Measurements from ENCODE around the gene ZNF747. TPM values are rescaled to one million over a fixed set of nuclear protein-coding genes. Genes with fewer than 3 reads are reported as not detected.

The ZNF747 gene
- total RNA-seq, 1 donor from 2014 or later = 8.0 TPM

GRCh38 chr16:30491744-30492308, 42.8 kb downstream of the ZNF747 start:
- no peak for ATAC-seq (ENCODE audit: poor library complexity)
- DNase-seq = no peak
- intact Hi-C loops (cut with DNase I) = no loop called here

GRCh38 chr16:30491229-30491628, 43.4 kb downstream of the ZNF747 start:
- intact Hi-C loops (cut with DNase I) = no loop called here
- DNase-seq (no peak), ATAC-seq (ENCODE audit: poor library complexity) (no peak)

- no peak for DNase-seq
- intact Hi-C loops (cut with DNase I) = no loop called here
These were observed 44.4 kb downstream of the ZNF747 start for GRCh38 chr16:30490210-30490609.

GRCh38 chr16:30488764-30489605, 45.7 kb downstream of the ZNF747 start:
- intact Hi-C loops (cut with DNase I) = no loop called here
- ATAC-seq (ENCODE audit: poor library complexity) (no peak), DNase-seq (no peak)

More at GRCh38 chr16:30490210-30490609, 44.4 kb downstream of the ZNF747 start:
- no peak for ATAC-seq (ENCODE audit: poor library complexity)

- no peak for DNase-seq
- intact Hi-C loops (cut with DNase I) = no loop called here
- ATAC-seq (ENCODE audit: poor library complexity) = no peak
These were observed 48.7 kb downstream of the ZNF747 start for GRCh38 chr16:30485818-30486436.

GRCh38 chr16:30484887-30485286, 49.8 kb downstream of the ZNF747 start:
- DNase-seq (no peak), ATAC-seq (ENCODE audit: poor library complexity) (no peak)
- intact Hi-C loops (cut with DNase I) = no loop called here

- no peak for ATAC-seq (ENCODE audit: poor library complexity)
- intact Hi-C loops (cut with DNase I) = no loop called here
These were observed 52.3 kb downstream of the ZNF747 start for GRCh38 chr16:30482366-30482765.

GRCh38 chr16:30481381-30481780, 53.3 kb downstream of the ZNF747 start:
- intact Hi-C loops (cut with DNase I) = no loop called here
- no peak for DNase-seq
- no peak for ATAC-seq (ENCODE audit: poor library complexity)

More at GRCh38 chr16:30482366-30482765, 52.3 kb downstream of the ZNF747 start:
- no peak for DNase-seq

Small RNA genes lying within 50 kb of the gene (microRNA-seq; reads per million reads assigned to microRNA genes)
- not detected for gene MIR4518

Other genes with a start within 250 kb of the ZNF747 start
- 34.1 TPM for gene CD2BP2, start 179.6 kb downstream of the ZNF747 start, total RNA-seq
- gene TBC1D10B, start 164.4 kb downstream of the ZNF747 start, total RNA-seq = 24.4 TPM
- gene MYL11, start 160.1 kb downstream of the ZNF747 start, total RNA-seq = not detected
- 0.97 TPM for gene SEPTIN1, start 152.3 kb downstream of the ZNF747 start, total RNA-seq
- 5.1 TPM for gene ZNF48, start 139.4 kb downstream of the ZNF747 start, total RNA-seq
- 6.2 TPM for gene ZNF771, start 127.3 kb downstream of the ZNF747 start, total RNA-seq
- gene DCTPP1, start 104.8 kb downstream of the ZNF747 start, total RNA-seq = 38.4 TPM
- gene SEPHS2, start 89.0 kb downstream of the ZNF747 start, total RNA-seq = 28.6 TPM
- gene ITGAL, start 62.1 kb downstream of the ZNF747 start, total RNA-seq = 1.5 TPM
- 71.7 TPM for gene ZNF768, start 8.3 kb downstream of the ZNF747 start, total RNA-seq
- 8.0 TPM for gene ZNF764, start 23.5 kb upstream of the ZNF747 start, total RNA-seq
- gene ZNF688, start 36.9 kb upstream of the ZNF747 start, total RNA-seq = 12.2 TPM
- gene ZNF785, start 50.8 kb upstream of the ZNF747 start, total RNA-seq = 7.1 TPM
- 4.4 TPM for gene ZNF689, start 75.5 kb upstream of the ZNF747 start, total RNA-seq
- 18.9 TPM for gene PRR14, start 116.1 kb upstream of the ZNF747 start, total RNA-seq
- gene FBRS, start 123.6 kb upstream of the ZNF747 start, total RNA-seq = 28.3 TPM
- 36.7 TPM for gene SRCAP, start 164.3 kb upstream of the ZNF747 start, total RNA-seq
- 13.4 TPM for gene PHKG2, start 213.6 kb upstream of the ZNF747 start, total RNA-seq
- 0.46 TPM for gene CFAP119, start 227.2 kb upstream of the ZNF747 start, total RNA-seq
- 29.4 TPM for gene RNF40, start 227.5 kb upstream of the ZNF747 start, total RNA-seq

All from Right ventricle myocardium superior (tissue), 1 donor.